Activated T-helper 1 cell treated with anti-CD3 and anti-CD28 coated beads, Interleukin-12 subunit alpha, Interleukin-12 subunit beta, Interleukin-2, Interleukin-4 antibody, amounts not matched to agents 30 ng/mL and 10 ng/mL and 1 ng/mL, durations not matched to agents 14 hours and 24 hours and 36 hours (primary cell): ENCODE data around the gene PEMT. TPM values are rescaled to one million over a fixed set of nuclear protein-coding genes. Genes with fewer than 3 reads are reported as not detected.

ENCODE experiments used
- total RNA-seq: library from RNA; stranded (reverse); gene quantifications from 2 replicates; pipeline ENCODE4 v1.2.3, GENCODE V29; 2022

The PEMT gene
- total RNA-seq, 1 donor from 2014 or later: 45.1 TPM

Other genes starting within 250 kb of the PEMT start
- gene MED9, start 114.7 kb downstream of the PEMT start, total RNA-seq: 13.8 and 15.2 TPM in 2 replicates
- 10.1 and 12.9 TPM in 2 replicates for gene RASD1, start 95.3 kb downstream of the PEMT start, total RNA-seq
- 31.1 and 32.3 TPM in 2 replicates for gene RAI1, start 89.8 kb upstream of the PEMT start, total RNA-seq
- gene SREBF1, start 245.3 kb upstream of the PEMT start, total RNA-seq: 167 and 172 TPM in 2 replicates